ENCODE measurements around the gene HYI.

The HYI gene

DNA sequence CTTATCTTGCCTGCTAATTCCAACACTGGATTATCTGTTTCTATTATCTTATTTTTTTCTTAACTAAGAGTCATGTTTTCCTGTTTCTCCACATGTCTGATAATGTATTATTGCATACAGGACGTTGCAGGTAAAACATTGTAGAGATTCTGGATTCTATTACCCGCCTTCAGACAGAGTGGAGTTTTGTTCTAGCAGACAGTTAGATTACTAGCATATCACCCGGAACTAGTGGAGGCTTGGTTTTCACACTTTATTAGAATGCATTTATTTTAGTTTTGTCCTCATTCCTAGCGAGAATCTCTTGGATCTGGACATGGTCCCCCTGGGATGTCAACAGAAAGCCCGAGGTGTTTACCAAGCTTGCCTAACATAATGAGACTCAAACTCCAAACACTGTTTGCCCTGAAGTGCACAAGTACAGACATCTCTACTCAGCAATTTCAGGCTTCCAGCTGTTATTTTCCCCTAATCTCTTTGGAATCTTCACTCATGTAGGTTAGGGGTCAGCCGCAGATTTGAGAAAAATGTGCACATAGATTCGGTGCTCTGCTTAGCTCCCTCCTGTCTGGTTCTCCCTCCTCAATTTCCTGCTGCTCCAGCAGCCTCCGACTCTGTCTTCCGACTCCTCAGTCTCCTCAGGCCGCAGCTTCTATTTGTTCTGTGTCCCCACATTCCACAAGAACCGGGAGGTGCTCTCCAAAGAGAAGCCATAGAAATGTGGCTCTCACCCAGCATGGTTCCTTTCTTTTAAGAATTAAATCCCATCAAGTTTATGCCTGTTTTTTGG is 40.1 kb upstream of the HYI start:
- TF ChIP-seq, protein P1, sequence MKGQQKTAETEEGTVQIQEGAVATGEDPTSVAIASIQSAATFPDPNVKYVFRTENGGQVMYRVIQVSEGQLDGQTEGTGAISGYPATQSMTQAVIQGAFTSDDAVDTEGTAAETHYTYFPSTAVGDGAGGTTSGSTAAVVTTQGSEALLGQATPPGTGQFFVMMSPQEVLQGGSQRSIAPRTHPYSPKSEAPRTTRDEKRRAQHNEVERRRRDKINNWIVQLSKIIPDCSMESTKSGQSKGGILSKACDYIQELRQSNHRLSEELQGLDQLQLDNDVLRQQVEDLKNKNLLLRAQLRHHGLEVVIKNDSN (IDR thresholded peaks at IDR 0.05) = no peak
- TF ChIP-seq CEBPB (IDR thresholded peaks at IDR 0.05) (no peak), NFIC (IDR thresholded peaks at IDR 0.05) (no peak), RAD21 (IDR thresholded peaks at IDR 0.05; ENCODE audit: low read depth) (no peak), EGR1 (IDR thresholded peaks at IDR 0.05) (no peak), TEAD4 (IDR thresholded peaks at IDR 0.05) (no peak), FOXM1 (IDR thresholded peaks at IDR 0.05; ENCODE audit: borderline replicate concordance, low read depth) (no peak), TCF12 (IDR thresholded peaks at IDR 0.05; ENCODE audit: low read depth) (no peak), CREB1 (IDR thresholded peaks at IDR 0.05; ENCODE audit: low read depth) (no peak), YY1 (IDR thresholded peaks at IDR 0.05; ENCODE audit: low read depth) (no peak), TAF1 (IDR thresholded peaks at IDR 0.05; ENCODE audit: low read depth) (no peak), ZBTB7A (IDR thresholded peaks at IDR 0.05; ENCODE audit: low read depth) (no peak), EP300 (IDR thresholded peaks at IDR 0.05; ENCODE audit: borderline replicate concordance) (no peak)
- TF ChIP-seq, protein P2, sequence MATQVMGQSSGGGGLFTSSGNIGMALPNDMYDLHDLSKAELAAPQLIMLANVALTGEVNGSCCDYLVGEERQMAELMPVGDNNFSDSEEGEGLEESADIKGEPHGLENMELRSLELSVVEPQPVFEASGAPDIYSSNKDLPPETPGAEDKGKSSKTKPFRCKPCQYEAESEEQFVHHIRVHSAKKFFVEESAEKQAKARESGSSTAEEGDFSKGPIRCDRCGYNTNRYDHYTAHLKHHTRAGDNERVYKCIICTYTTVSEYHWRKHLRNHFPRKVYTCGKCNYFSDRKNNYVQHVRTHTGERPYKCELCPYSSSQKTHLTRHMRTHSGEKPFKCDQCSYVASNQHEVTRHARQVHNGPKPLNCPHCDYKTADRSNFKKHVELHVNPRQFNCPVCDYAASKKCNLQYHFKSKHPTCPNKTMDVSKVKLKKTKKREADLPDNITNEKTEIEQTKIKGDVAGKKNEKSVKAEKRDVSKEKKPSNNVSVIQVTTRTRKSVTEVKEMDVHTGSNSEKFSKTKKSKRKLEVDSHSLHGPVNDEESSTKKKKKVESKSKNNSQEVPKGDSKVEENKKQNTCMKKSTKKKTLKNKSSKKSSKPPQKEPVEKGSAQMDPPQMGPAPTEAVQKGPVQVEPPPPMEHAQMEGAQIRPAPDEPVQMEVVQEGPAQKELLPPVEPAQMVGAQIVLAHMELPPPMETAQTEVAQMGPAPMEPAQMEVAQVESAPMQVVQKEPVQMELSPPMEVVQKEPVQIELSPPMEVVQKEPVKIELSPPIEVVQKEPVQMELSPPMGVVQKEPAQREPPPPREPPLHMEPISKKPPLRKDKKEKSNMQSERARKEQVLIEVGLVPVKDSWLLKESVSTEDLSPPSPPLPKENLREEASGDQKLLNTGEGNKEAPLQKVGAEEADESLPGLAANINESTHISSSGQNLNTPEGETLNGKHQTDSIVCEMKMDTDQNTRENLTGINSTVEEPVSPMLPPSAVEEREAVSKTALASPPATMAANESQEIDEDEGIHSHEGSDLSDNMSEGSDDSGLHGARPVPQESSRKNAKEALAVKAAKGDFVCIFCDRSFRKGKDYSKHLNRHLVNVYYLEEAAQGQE (IDR thresholded peaks at IDR 0.05; ENCODE audit: low read depth) = no peak
- TF ChIP-seq, protein P3, sequence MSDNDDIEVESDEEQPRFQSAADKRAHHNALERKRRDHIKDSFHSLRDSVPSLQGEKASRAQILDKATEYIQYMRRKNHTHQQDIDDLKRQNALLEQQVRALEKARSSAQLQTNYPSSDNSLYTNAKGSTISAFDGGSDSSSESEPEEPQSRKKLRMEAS (IDR thresholded peaks at IDR 0.05) = no peak

DNA sequence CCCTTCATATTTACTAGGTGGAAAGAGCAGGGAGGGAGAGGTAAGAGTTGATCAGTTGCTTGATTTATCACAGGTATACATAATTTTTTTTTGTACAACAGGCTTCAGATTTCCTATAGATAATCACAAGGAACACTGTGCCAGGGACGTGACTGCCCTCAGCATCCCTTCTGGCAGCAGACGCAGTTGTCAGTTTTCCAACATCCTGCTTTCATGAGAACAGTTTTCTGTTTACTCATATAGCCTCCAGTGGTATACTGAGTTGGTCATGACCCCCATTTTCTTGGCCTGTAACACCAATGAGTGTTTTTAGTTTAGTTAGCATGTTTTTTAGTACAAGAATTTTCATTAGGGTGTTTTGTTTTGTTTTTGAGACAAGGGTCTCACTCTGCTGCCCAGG is 39.1 kb upstream of the HYI start:
- no peak for TF ChIP-seq CREB1 (IDR thresholded peaks at IDR 0.05; ENCODE audit: low read depth)
- TF ChIP-seq CEBPB (IDR thresholded peaks at IDR 0.05) = no peak
- TF ChIP-seq FOXM1 (IDR thresholded peaks at IDR 0.05; ENCODE audit: borderline replicate concordance, low read depth) = no peak
- no peak for TF ChIP-seq TEAD4 (IDR thresholded peaks at IDR 0.05)
- TF ChIP-seq, protein P1 (IDR thresholded peaks at IDR 0.05) = no peak
- no peak for TF ChIP-seq ZBTB7A (IDR thresholded peaks at IDR 0.05; ENCODE audit: low read depth)
- no peak for TF ChIP-seq EP300 (IDR thresholded peaks at IDR 0.05; ENCODE audit: borderline replicate concordance)

DNA sequence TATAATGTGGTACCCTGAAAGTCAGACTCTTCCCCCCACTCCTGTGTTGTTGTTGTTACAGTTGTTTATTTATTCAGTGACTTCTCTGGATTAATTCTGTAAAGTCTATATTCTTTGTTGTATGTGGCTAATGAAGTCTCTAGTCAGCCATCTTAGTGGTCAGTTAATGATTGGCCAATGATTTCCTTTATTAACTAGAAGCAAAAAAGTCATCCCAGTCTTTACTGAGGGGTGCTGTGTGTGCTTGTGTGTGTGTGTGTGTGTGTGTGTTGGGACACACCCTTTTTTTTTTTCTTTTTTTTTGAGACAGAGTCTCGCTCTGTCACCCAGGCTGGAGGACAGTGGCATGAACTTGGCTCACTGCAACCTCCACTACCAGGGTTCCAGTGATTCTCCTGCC is 37.3 kb upstream of the HYI start:
- TF ChIP-seq CEBPB (IDR thresholded peaks at IDR 0.05) (no peak), YY1 (IDR thresholded peaks at IDR 0.05; ENCODE audit: low read depth) (no peak), NFIC (IDR thresholded peaks at IDR 0.05) (no peak)

DNA sequence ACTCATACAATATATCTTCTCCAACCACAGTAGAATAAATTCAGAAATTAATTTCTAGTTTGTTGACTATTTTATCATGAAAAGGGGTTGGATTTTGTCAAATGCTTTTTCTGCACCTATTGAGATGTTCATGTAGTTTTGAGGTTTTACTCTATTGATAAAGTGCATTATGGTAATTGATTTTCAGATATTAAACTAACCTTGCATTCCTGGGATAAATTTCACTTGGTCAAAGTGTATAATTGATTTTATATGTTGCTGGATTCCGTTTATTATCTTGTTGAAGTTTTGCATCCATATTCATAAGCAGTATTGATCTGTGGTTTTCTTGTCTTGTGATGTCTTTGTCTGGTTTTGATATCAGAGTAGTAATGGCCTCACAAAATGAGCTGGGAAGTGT is 34.4 kb upstream of the HYI start:
- TF ChIP-seq, protein P1 (IDR thresholded peaks at IDR 0.05) = no peak
- TF ChIP-seq RAD21 (IDR thresholded peaks at IDR 0.05; ENCODE audit: low read depth) = no peak
- TF ChIP-seq, protein P3 (IDR thresholded peaks at IDR 0.05) = no peak
- TF ChIP-seq EP300 (IDR thresholded peaks at IDR 0.05; ENCODE audit: borderline replicate concordance) = no peak
- no peak for TF ChIP-seq TCF12 (IDR thresholded peaks at IDR 0.05; ENCODE audit: low read depth)
- TF ChIP-seq NFIC (IDR thresholded peaks at IDR 0.05) = no peak
- TF ChIP-seq, protein P2 (IDR thresholded peaks at IDR 0.05; ENCODE audit: low read depth) = no peak
- no peak for TF ChIP-seq EGR1 (IDR thresholded peaks at IDR 0.05)
- no peak for TF ChIP-seq TEAD4 (IDR thresholded peaks at IDR 0.05)
- no peak for TF ChIP-seq YY1 (IDR thresholded peaks at IDR 0.05; ENCODE audit: low read depth)
- TF ChIP-seq CEBPB (IDR thresholded peaks at IDR 0.05) = no peak
- no peak for TF ChIP-seq TAF1 (IDR thresholded peaks at IDR 0.05; ENCODE audit: low read depth)
- TF ChIP-seq CREB1 (IDR thresholded peaks at IDR 0.05; ENCODE audit: low read depth) = no peak

DNA sequence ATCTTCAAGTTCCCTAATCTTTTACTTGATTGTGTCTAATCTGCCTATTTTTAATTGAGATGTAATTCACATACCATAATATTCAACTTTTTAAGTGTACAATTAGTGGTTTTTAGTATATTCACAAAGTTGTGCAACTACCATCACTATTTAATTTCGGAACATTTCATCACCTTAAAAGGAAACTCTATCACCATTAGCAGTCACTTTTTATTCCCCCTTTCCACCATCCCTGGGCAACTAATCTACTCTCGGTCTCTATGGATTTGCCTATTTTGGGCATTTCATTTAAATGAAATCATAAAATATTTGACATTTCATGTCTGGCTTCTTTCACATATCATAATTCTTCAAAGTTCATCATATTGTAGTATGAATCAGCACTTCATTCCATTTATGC is 30.6 kb upstream of the HYI start:
- TF ChIP-seq, protein P1 (IDR thresholded peaks at IDR 0.05) = no peak
- TF ChIP-seq EP300 (IDR thresholded peaks at IDR 0.05; ENCODE audit: borderline replicate concordance) (no peak), EGR1 (IDR thresholded peaks at IDR 0.05) (no peak), CREB1 (IDR thresholded peaks at IDR 0.05; ENCODE audit: low read depth) (no peak), TAF1 (IDR thresholded peaks at IDR 0.05; ENCODE audit: low read depth) (no peak), TEAD4 (IDR thresholded peaks at IDR 0.05) (no peak), TCF12 (IDR thresholded peaks at IDR 0.05; ENCODE audit: low read depth) (no peak), NFIC (IDR thresholded peaks at IDR 0.05) (no peak), ZBTB7A (IDR thresholded peaks at IDR 0.05; ENCODE audit: low read depth) (no peak), CEBPB (IDR thresholded peaks at IDR 0.05) (no peak), FOXM1 (IDR thresholded peaks at IDR 0.05; ENCODE audit: borderline replicate concordance, low read depth) (no peak), YY1 (IDR thresholded peaks at IDR 0.05; ENCODE audit: low read depth) (no peak), RAD21 (IDR thresholded peaks at IDR 0.05; ENCODE audit: low read depth) (no peak)
- TF ChIP-seq, protein P2 (IDR thresholded peaks at IDR 0.05; ENCODE audit: low read depth) = no peak
- TF ChIP-seq, protein P3 (IDR thresholded peaks at IDR 0.05) = no peak

All from Ishikawa (cell line).